GM10266 (cell line): ENCODE data around the gene AKAP13.

Source experiments
- DNase-seq: peaks from one replicate; pipeline ENCODE4 v3.0.0; 2012; ENCODE audit errors: extremely low spot score
- CTCF ChIP-seq: IDR thresholded peaks from 2 replicates; pipeline ENCODE4 v1.5.1; 2012; ENCODE audit warnings: mild to moderate bottlenecking, low read depth; ENCODE audit not compliant: control insufficient read depth, insufficient read depth; ENCODE audit errors: missing control alignments

AKAP13 gene

GRCh38 chr15:85422607-85423006 is 42.2 kb downstream of the AKAP13 start:
- no peak for DNase-seq
- TF ChIP-seq CTCF, result no peak

- no peak for DNase-seq
- TF ChIP-seq CTCF, result no peak
These were observed 42.9 kb downstream of the AKAP13 start for GRCh38 chr15:85423256-85423655.

- TF ChIP-seq CTCF, result no peak
These were observed 43.8 kb downstream of the AKAP13 start for GRCh38 chr15:85424154-85424553.

GRCh38 chr15:85426481-85426880 is 46.1 kb downstream of the AKAP13 start:
- TF ChIP-seq CTCF, result no peak
- DNase-seq, result no peak

More at GRCh38 chr15:85424154-85424553, 43.8 kb downstream of the AKAP13 start:
- DNase-seq, result no peak

GRCh38 chr15:85427286-85428028 is 47.1 kb downstream of the AKAP13 start:
- DNase-seq, result no peak
- TF ChIP-seq CTCF, result no peak

- DNase-seq, result no peak
- no peak for TF ChIP-seq CTCF
These were observed 49.1 kb downstream of the AKAP13 start for GRCh38 chr15:85429522-85429921.

GRCh38 chr15:85430406-85431204 is 50.2 kb downstream of the AKAP13 start:
- DNase-seq, result peak; percentile 66
- TF ChIP-seq CTCF, result no peak
